Heart right ventricle (tissue), 16 donors: ENCODE results near the gene RAPGEF5. TPM values are rescaled to one million over a fixed set of nuclear protein-coding genes. Genes with fewer than 3 reads are reported as not detected.

Experiments used
- ATAC-seq, 8 donors: fragments of 200-7000 bp; cut with Tn5 transposase; one replicate each; pipeline ENCODE4 v1.9.1; 2020; ENCODE audit warnings: mild to moderate bottlenecking in 8 of 8, moderate library complexity in 8 of 8, moderate number of reproducible peaks in 1 of 8
- DNase-seq, 2 donors: peaks; one replicate each; pipeline ENCODE4 v3.0.0-alpha.2; 2020
- H3K27ac ChIP-seq, 10 donors: fragments of 200-600 bp; sonication (generic) in 2 of 10; one replicate each; pipeline versions ENCODE4 v1.5.0 to v1.8.0; 2020 to 2022; ENCODE audit warnings: mild to moderate bottlenecking in 3 of 10
- H3K27me3 ChIP-seq, 7 donors: fragments of 200-600 bp; one replicate each; pipeline ENCODE4 v1.8.0; 2021 to 2022; ENCODE audit warnings: mild to moderate bottlenecking in 2 of 7
- H3K36me3 ChIP-seq, 9 donors: fragments of 200-600 bp; sonication (generic) in 1 of 9; one replicate each; pipeline versions ENCODE4 v1.5.0 to v1.8.0; 2020 to 2022; ENCODE audit warnings: mild to moderate bottlenecking in 2 of 9
- H3K4me1 ChIP-seq, 9 donors: fragments of 200-600 bp; sonication (generic) in 1 of 9; one replicate each; pipeline versions ENCODE4 v1.5.0 to v1.8.0; 2020 to 2022; ENCODE audit warnings: mild to moderate bottlenecking in 4 of 9
- H3K4me3 ChIP-seq, 10 donors: fragments of 200-600 bp; sonication (generic) in 2 of 10; one replicate each; pipeline versions ENCODE4 v1.5.0 to v1.8.0; 2020 to 2022; ENCODE audit warnings: mild to moderate bottlenecking in 7 of 10, moderate library complexity in 2 of 10
- H3K9me3 ChIP-seq, 11 donors: fragments of 200-600 bp in 10 of 11; sonication (generic) in 2 of 11; one replicate each; pipeline versions ENCODE4 v1.5.0 to v1.8.0; 2013 to 2022; ENCODE audit warnings: mild to moderate bottlenecking in 2 of 11, control low read depth in 1 of 11, moderate library complexity in 1 of 11
- WGBS, 2 donors: extraction: QIAGEN DNeasy Blood & Tissue Kit; methylation state at CpG; one replicate each; pipeline ENCODE4 v1.1.7; 2013; ENCODE audit warnings: inconsistent platforms in 1 of 2; 5-methylcytosine and 5-hydroxymethylcytosine counted together
- intact Hi-C, 10 donors: fragments of 100-400 bp; cut with DNase I; formaldehyde crosslinking; loops; one replicate each; pipeline versions ENCODE4 v1.11.1 to v1.14.2; 2022
- polyA plus RNA-seq, 2 donors: library from polyadenylated mRNA; stranded (reverse); fragments of 200-250 nt; gene quantifications; one replicate each; pipeline ENCODE4 v1.2.3, GENCODE V29; 2013
- total RNA-seq, 10 donors: library from RNA; stranded (reverse); fragmentation: NEBNext Ultra II Directional in 3 of 10; extraction: Animal tissue kit (Norgen Biotek cat#: 25700) in 3 of 10; gene quantifications; one replicate each; pipeline versions ENCODE4 v1.2.1 to v1.2.4, GENCODE V29; 2021 to 2023
- TF ChIP-seq, protein P1 (sequence below), 9 donors: fragments of 200-600 bp; sonication (generic) in 2 of 9; IDR thresholded peaks; one replicate each; pipeline versions ENCODE4 v1.5.0 to v1.8.0; 2021 to 2022; ENCODE audit warnings: antibody characterized with exemption in 9 of 9, mild to moderate bottlenecking in 5 of 9, moderate library complexity in 1 of 9
- donor health status: Arrhythmogenic right ventricular cardiomyopathy.
- donor health status: ischemic (EF 13 %, LVEDD 7.1; RV severe dilation, severe dysfunction).
- donor health status: healthy with polysubstance abuse.
- donor health status: DM: no; HTN: yes; CAD: no.
- donor health status: DM: no; HTN: no; CAD: no.
- donor health status: ischemic (EF 25% LVEDD 6.9; RV normal size, moderate dysfunction).
- donor health status: ischemic (EF 25% LVEDD 5.7; RV mildly dilated, moderate dysfunction).
- donor health status: healthy.
- donor health status: DM: yes; HTN: yes; CAD: no.
- donor health status: Ischemic cardiomyopathy.
- donor health status: ischemic (EF 35%, LVEDD 5.7; RV mildly dilated, moderate dysfunction).
- donor health status: nonischemic (EF 11% LVEDD 7.7; RV severe dilation, severe dysfunction).
- donor health status: DM: yes; HTN: yes; CAD: no.
- donor health status: PGD.
- donor health status: ischemic (EF 29% LVEDD 5.4; RV normal size, mild dysfunction).
- donor health status: nonischemic (EF 23%, LVEDD 6.1; RV moderate dilation, normal function).

Gene RAPGEF5
- total and polyA plus RNA-seq, 12 donors = 4.3 to 33.3 (median 14.3) TPM

DNA sequence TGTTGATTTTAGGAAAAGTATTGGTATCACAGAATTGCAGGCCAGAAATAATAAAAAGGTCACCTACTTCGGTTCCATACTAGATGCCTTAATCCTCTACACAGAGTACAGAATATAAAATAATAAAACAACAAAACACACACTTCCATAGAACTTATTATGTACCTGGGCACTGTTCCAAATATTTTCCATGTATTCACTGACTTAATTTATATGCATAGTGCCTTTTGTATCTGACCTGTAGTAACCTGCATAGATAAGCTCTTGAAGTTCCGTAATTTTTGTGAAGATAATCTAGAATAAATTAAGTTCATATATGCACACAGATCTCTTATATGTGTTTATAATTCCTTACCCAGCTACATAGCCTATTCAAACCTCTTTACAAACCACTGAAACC is 78.3 kb downstream of the RAPGEF5 start:
- H3K27ac ChIP-seq = no peak overlapping the region
- TF ChIP-seq, protein P1, sequence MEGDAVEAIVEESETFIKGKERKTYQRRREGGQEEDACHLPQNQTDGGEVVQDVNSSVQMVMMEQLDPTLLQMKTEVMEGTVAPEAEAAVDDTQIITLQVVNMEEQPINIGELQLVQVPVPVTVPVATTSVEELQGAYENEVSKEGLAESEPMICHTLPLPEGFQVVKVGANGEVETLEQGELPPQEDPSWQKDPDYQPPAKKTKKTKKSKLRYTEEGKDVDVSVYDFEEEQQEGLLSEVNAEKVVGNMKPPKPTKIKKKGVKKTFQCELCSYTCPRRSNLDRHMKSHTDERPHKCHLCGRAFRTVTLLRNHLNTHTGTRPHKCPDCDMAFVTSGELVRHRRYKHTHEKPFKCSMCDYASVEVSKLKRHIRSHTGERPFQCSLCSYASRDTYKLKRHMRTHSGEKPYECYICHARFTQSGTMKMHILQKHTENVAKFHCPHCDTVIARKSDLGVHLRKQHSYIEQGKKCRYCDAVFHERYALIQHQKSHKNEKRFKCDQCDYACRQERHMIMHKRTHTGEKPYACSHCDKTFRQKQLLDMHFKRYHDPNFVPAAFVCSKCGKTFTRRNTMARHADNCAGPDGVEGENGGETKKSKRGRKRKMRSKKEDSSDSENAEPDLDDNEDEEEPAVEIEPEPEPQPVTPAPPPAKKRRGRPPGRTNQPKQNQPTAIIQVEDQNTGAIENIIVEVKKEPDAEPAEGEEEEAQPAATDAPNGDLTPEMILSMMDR (IDR thresholded peaks at IDR 0.05) = no peak
- H3K36me3 ChIP-seq = no peaks in the 10 kb centered on the region
- ATAC-seq (no peak), DNase-seq (no peak)
- no peaks in the 10 kb centered on the region for H3K9me3 ChIP-seq
- H3K27me3 ChIP-seq = no peaks in the 10 kb centered on the region
- no peak overlapping the region for H3K4me3 ChIP-seq
- intact Hi-C loops = no loop called here
- no peaks in the 10 kb centered on the region for H3K4me1 ChIP-seq
- WGBS, 2 donors = 92 to 96% methylated on average over 2 of the region's 2 CpGs

DNA sequence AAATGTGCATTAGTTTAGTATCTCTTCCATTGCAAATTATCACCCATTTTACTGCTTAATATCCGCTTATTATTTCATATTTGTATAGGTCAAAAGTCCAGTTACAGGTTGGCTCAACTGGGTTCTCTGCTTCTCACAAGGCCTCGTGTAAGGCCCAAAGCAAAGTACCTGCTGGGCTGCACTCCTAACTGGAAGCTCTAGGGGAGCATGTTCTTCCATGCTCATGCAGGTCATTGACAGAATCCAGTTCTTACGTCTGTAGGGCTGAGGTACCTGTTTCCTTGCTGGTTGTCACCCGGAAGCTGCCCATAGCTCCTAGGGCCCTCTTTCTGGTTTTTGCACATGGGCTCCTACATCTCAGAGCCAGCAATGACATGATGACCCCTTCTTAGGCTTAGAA is 79.6 kb downstream of the RAPGEF5 start:
- ATAC-seq (no peak), DNase-seq (no peak)
- WGBS, 2 donors = 94 to 95% methylated on average over 4 of the region's 4 CpGs
- TF ChIP-seq, protein P1 (IDR thresholded peaks at IDR 0.05) = no peak
- Histone ChIP-seq H3K27me3 (no peaks in the 10 kb centered on the region), H3K36me3 (no peaks in the 10 kb centered on the region), H3K4me1 (no peaks in the 10 kb centered on the region), H3K9me3 (no peaks in the 10 kb centered on the region), H3K4me3 (no peak overlapping the region), H3K27ac (no peak overlapping the region)
- intact Hi-C loops = no loop called here

DNA sequence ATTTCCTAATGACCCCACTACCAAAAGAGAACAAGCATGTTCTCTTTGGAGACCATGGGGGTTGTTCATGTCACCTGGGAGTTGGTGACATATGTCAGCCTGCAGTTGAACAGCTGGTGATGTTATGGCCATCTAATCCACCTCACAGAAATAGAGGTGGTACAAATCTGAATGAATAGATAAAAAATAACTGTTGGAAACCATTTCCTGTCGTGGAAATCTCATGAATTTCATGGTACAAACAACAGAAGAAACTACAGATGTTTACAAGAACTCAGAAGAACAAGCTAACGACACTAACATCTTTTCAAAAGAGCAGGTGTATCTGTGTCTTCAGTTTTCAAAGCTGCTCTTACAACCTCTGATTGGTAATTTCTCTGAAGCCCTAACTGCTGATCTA is 81.3 kb downstream of the RAPGEF5 start:
- H3K27ac ChIP-seq = no peak overlapping the region
- no peak overlapping the region for H3K4me3 ChIP-seq
- no peaks in the 10 kb centered on the region for H3K9me3 ChIP-seq
- H3K4me1 ChIP-seq = no peaks in the 10 kb centered on the region
- no peak for DNase-seq
- TF ChIP-seq, protein P1 (IDR thresholded peaks at IDR 0.05) = no peak
- no peaks in the 10 kb centered on the region for H3K27me3 ChIP-seq
- intact Hi-C loops = no loop called here
- no peaks in the 10 kb centered on the region for H3K36me3 ChIP-seq
- 69 to 75% methylated on average over 2 of the region's 2 CpGs for WGBS, 2 donors
- ATAC-seq = no peak

DNA sequence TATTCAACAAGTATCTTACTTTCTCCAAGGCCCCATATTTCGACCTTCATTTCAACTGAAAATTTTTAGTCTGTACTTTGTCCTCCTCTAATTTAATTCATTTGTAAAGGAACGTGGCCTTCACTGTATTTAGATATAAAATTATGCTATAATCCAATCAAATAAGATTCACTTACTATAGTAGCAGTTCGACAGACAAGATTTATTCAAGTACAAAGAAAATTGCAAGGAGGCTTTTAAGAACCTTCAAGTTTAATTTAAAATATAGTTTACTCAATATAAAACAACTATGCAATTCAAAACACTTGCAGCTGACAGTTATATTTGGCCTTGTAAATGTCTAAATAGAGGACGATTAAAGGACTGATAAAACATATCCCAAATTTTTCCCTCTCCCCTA is 85.6 kb downstream of the RAPGEF5 start:
- intact Hi-C loops = no loop called here
- TF ChIP-seq, protein P1 (IDR thresholded peaks at IDR 0.05) = no peak
- ATAC-seq = no peak
- WGBS, 2 donors = 86 to 88% methylated on average over 4 of the region's 4 CpGs
- H3K27me3 ChIP-seq = no peaks in the 10 kb centered on the region
- H3K4me3 ChIP-seq = no peak overlapping the region
- H3K36me3 ChIP-seq = no peaks in the 10 kb centered on the region
- no peak for DNase-seq
- no peaks in the 10 kb centered on the region for H3K4me1 ChIP-seq
- no peak overlapping the region for H3K27ac ChIP-seq
- H3K9me3 ChIP-seq = no peaks in the 10 kb centered on the region

DNA sequence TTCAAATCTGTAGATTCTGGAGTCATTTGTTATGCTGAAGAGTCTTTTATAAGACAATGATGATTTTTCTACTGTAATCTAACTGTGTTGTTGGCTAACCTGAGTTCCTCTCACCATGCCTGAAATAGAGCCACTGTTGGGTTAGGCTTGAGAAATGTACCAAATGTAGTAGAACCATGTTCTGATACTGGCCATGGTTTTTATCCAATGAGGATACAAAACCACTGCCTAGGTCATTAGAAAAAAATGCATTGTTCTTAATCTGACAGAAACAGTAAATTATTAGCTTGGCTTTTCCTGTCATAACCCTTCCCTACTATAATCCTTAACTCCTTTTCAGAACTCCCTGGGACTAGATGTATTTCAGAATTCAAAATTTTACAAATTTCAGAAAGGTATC is 86.6 kb downstream of the RAPGEF5 start:
- intact Hi-C loops = no loop called here
- TF ChIP-seq, protein P1 (IDR thresholded peaks at IDR 0.05) = no peak
- Histone ChIP-seq H3K27me3 (no peaks in the 10 kb centered on the region), H3K4me1 (no peaks in the 10 kb centered on the region), H3K36me3 (no peaks in the 10 kb centered on the region), H3K4me3 (no peak overlapping the region), H3K27ac (no peak overlapping the region), H3K9me3 (no peaks in the 10 kb centered on the region)
- no peak for ATAC-seq
- no peak for DNase-seq
